HS-27A (cell line): Measurements from ENCODE around the gene RABGAP1L.
"Not testable (repeated sequence)": the region's sequence is repeated elsewhere in the genome, so short reads cannot be mapped to it uniquely, and the experiment has no call there.

Experiments used
- DNase-seq: peaks from one replicate; pipeline ENCODE4 v3.0.0-alpha.2; 2012; ENCODE audit warnings: low read depth, missing footprints

The RABGAP1L gene

GRCh38 chr1:174198202-174198601 lies 38.9 kb downstream of the RABGAP1L start:
- DNase-seq, result no peak

GRCh38 chr1:174200746-174201145 lies 41.4 kb downstream of the RABGAP1L start:
- DNase-seq, result no peak

- DNase-seq, result no peak
Observed at GRCh38 chr1:174204697-174205308, 45.5 kb downstream of the RABGAP1L start.

GRCh38 chr1:174206148-174206836 lies 47.0 kb downstream of the RABGAP1L start:
- no peak for DNase-seq

- no peak for DNase-seq
Observed at GRCh38 chr1:174209347-174210187, 50.2 kb downstream of the RABGAP1L start.

- no peak for DNase-seq
Observed at GRCh38 chr1:174211486-174211885, 52.2 kb downstream of the RABGAP1L start.

- no peak for DNase-seq
Observed at GRCh38 chr1:174215766-174216165, 56.4 kb downstream of the RABGAP1L start.

- DNase-seq, result no peak
Observed at GRCh38 chr1:174217248-174217647, 57.9 kb downstream of the RABGAP1L start.

- DNase-seq, result peak; percentile 3
Observed at GRCh38 chr1:174217787-174218574, 58.7 kb downstream of the RABGAP1L start.

- no peak for DNase-seq
Observed at GRCh38 chr1:174218983-174219382, 59.7 kb downstream of the RABGAP1L start.

GRCh38 chr1:174219606-174220370 lies 60.5 kb downstream of the RABGAP1L start:
- no peak for DNase-seq

GRCh38 chr1:174221681-174222080 lies 62.4 kb downstream of the RABGAP1L start:
- DNase-seq, result no peak

GRCh38 chr1:174222166-174222949 lies 63.0 kb downstream of the RABGAP1L start:
- no peak for DNase-seq

GRCh38 chr1:174224641-174225040 lies 65.3 kb downstream of the RABGAP1L start:
- DNase-seq, result no peak

- no peak for DNase-seq
Observed at GRCh38 chr1:174225499-174226204, 66.3 kb downstream of the RABGAP1L start.

GRCh38 chr1:174230399-174230798 lies 71.1 kb downstream of the RABGAP1L start:
- DNase-seq, result no peak

- DNase-seq, result no peak
Observed at GRCh38 chr1:174232761-174233160, 73.4 kb downstream of the RABGAP1L start.

GRCh38 chr1:174238845-174239501 lies 79.7 kb downstream of the RABGAP1L start:
- DNase-seq, result not testable (repeated sequence)

GRCh38 chr1:174239541-174239940 lies 80.2 kb downstream of the RABGAP1L start:
- no peak for DNase-seq
